Limb (tissue), 2 donors: Measurements from ENCODE around the gene USH1G.
A peak's percentile ranks its signal among the peaks of the same experiment; 100 is the strongest.
"Not testable (repeated sequence)": the region's sequence is repeated elsewhere in the genome, so short reads cannot be mapped to it uniquely, and the experiment has no call there.

Source experiments
- DNase-seq, 2 donors: peaks; one replicate each; pipeline ENCODE4 v3.0.0-alpha.2; 2016; ENCODE audit errors: extremely low spot score in 2 of 2

Gene USH1G

GRCh38 chr17:74922694-74923537 is at the start of gene USH1G:
USH1G (minus strand) TSS chr17:74923255; CDS start chr17:74923073, 182 bp downstream.
- DNase-seq, result peak in 1 of 2 donors; percentile 64

DNA sequence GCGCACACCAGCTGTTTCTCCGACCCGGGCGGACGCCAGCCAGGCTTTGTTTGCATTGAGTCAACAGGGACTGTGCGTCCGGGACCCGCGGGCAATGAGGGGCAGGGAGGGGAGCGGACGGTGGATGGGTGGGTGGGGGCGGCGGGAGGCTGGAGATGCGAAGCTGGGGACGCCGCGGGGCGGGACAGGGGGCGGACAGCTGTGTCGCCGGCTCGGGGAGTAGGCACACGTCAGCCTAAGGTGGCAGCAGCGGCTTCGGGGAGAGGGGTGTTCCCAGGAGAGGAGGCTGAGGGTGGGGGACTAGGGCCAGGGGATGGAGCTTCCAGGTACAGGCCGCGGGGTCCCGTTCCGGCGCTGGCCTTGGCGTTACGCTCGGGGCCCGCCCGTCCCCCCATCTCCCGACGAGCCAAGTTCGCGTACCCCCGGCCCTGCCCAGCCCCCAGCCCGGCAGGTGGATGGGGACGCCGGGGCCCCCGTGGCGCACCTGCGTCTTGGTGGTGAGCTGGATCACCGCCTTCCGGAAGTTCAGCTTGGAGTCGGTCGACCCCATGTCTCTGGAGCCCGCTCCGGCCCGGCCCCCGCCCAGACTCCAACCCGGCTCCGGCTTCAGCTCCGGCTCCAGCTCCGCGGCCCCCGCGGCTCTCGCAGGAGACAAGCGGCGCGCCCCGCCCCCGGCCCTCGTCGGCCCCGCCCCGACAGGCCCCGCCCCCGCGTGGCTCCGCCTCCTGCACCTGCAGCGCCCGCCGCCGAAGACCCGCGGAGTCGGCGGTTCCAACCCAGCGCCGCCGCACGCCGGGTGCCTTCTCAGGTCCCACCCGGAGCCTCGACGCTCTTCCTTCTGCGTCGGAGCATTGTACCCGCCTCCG is 49.3 kb upstream of the USH1G start, which contains the start of gene HID1:
Gene HID1, minus strand, starts transcription at position 653 of the 866 bp plus-strand sequence. Its CDS starts 103 bp downstream, at position 550.
- DNase-seq, result peak in 1 of 2 donors; percentile 81

DNA sequence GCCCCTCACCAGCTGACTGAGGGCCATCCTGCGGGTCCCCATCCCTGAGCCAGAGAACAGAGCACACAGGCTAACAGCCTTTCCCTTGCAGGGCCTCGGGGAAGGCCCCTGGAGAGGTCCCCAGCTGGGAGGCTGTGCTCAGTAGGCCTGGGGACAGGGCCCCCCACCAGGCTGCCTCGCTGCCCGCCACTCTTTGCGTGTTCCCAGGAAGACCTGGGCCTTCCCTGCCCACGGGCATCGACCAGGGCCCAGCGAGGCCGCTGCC is 48.7 kb upstream of the USH1G start:
- DNase-seq, result no peak

- DNase-seq, result no peak
Observed at GRCh38 chr17:74971069-74971841, 48.2 kb upstream of the USH1G start.

GRCh38 chr17:74970395-74970794 is 47.3 kb upstream of the USH1G start:
- DNase-seq, result no peak

DNA sequence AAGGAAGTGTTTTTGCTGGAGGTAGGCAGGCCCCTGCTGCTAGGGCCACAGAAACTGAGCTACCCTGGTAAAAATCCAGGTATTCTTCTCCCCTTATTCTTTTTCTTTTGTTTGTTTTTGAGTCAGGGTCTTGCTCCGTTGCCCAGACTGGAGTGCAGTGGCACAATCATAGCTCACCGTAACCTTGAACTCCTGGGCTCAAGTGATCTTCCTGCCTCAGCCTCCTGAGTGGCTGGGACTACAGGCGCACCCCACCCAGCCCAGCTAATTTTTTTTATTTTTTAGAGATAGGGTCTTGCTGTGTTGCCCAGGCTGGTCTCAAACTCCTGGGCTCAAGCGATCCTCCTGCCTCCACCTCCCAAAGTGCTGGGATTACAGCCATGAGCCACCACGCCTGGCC is 46.4 kb upstream of the USH1G start:
- DNase-seq, result not testable (repeated sequence)

GRCh38 chr17:74968361-74968780 is 45.3 kb upstream of the USH1G start:
- DNase-seq, result no peak

DNA sequence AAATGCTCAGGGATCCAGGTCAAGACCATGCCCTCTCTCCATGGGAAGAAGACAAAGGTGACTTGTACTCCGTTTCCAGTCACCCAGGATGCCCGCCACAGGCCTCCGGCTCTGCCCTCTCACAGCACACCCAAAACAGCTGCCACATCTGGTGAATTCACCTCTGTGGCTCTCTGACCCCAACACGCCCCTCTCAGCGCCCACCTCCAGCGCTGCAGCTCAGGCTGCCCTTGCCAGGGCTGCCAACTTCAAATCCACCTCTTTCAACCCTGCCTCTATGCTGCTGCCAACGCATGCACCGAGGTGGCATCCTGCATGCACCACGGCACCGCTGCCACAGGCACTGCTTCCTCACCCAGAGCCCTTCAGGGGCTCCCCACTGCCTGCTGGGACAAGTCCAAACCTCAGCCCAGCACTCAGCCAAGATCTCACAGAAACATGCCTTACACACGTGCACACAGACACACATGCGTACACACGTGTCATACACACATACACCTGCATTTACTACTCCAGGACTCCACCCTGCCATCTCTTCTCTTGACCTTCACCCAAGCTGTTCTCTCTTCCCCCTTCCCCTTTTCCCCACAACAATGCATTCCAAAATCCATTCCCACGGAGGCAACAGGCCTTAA is 42.0 kb upstream of the USH1G start:
- DNase-seq, result no peak

DNA sequence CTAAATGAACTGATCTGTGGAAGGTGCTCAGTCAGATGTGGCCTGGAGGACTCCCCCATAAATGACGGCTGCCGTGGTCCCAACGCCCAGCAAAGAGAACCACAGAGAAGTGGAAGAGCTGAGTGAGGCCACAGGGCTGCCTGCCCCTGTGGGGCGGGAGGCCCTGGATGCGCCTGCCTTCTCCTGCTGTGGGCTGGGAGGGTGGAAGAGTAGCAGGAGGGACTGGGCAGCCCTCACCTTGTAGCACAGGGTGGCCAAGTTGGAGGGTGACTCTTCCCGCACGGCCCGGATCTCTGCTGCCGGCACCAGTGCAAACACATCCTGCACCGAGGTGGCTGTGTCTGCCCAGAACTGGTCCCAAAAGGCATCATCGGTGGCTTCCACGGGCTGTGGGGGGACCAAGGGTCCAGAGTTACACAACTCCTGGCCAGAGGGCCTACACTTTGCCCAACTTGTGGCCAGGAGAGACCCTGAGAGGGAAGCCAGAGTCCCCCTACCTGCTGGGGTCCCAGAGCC is 41.2 kb upstream of the USH1G start:
- DNase-seq, result no peak

- DNase-seq, result no peak
Observed at GRCh38 chr17:74963656-74964055, 40.6 kb upstream of the USH1G start.

DNA sequence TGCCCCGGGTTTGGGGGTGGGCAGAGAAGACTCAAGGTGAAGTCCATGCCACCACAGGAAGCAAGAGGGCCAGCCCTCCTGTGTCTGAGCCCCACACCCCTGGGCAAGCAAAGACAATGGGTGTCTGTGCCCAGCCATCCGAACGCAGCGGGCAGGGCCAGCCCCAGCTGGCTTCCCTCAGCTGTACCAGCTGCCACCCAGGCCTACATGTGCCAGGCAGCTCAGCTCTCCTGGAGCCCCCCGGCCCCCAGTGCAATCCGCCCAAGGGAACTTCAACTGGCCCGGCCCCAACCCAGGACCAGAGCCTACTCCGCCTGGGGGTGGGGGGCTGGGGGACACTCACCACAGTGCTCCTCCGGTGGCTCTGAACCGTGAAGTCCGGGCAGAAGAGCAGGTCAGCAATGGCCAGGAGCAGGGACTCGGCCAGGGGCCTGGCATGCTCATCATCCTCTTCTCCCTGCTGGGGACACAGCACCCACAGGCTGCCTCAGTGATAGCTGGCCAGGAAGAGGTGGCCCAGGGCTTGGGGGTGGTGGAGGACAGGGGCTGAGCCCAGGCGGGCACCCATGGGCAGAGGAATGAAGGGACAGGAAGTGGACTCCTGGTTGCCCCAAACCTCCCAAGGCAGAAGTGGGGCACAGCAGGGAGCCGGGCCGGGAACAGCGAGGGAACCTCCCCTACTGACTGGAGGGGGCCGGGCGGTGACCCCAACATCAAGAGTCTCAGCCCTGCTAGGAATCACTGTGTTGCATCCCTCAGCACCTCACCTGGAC is 39.8 kb upstream of the USH1G start:
- no peak for DNase-seq

- DNase-seq, result peak; percentile 82 to 92
Observed at GRCh38 chr17:74961657-74962350, 38.7 kb upstream of the USH1G start.

DNA sequence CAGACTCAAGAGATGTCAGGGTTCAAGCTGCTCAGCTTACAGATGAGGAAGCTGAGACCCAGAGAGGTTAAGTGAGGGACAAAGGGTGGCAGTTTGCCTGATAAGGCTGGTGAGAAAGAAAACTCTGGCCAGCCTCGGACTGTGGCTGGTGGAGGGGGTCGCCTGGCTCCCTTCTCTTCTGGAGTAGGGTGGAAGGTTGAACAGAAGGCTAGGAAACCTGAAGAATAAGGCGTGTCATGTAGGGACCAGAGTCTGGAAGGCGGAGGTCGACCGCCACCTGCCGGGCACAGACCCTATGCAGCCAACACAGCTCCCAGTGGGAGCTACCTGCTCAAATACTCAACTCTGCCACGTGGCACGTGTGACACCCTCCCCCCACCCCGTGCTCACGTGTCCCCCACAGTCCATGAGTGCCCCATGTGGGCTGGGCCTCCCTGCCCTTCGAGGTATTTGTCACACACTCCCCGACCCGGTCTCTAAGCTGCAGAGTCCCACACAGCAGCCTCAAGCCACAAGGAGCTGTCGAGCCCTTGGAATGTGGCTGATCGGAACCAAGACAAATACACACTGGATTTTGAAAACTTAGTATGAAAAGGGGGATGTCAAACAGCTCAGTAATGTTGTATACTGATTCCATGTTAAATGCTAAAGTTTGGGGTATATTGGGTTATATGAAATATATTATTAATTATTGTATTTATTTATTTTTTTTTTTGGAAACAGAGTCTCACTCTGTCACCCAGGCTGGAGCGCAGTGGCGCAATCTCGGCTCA is 37.7 kb upstream of the USH1G start:
- DNase-seq, result no peak

DNA sequence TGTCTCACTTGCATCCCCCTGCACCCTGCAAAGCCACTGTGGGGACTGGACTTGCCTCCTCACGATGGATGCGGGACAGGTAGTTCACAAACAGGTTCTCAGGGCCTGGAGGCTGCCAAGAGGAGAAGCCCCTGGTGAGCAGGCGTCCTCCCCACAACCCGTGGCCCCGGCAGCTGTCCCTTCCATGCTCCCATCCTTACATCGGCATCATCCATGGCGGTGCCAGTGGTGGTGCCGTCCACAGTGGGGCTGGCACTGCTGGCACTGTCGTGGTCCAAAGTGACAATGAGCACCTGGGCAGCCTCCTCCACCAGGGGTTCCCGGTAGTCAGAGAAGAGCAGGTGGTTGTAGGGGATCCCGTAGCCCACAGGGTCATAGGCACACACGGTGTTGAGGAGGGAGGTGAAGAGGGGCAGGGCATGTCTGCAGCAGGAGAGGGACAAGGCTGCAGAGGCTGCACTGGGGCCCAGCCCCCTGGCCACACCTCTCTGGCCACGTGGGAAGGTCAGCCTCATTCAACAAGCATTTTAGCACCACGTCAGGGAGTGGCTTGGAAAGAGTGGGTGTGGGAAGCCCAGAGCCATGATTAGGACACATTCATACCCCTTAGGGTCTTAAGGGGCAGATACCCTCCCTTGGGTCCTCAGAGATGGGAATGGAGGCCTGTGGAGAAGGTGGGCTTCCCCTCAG is 36.9 kb upstream of the USH1G start:
- no peak for DNase-seq

GRCh38 chr17:74957935-74958740 is 35.1 kb upstream of the USH1G start:
- DNase-seq, result peak; percentile 44 to 88

DNA sequence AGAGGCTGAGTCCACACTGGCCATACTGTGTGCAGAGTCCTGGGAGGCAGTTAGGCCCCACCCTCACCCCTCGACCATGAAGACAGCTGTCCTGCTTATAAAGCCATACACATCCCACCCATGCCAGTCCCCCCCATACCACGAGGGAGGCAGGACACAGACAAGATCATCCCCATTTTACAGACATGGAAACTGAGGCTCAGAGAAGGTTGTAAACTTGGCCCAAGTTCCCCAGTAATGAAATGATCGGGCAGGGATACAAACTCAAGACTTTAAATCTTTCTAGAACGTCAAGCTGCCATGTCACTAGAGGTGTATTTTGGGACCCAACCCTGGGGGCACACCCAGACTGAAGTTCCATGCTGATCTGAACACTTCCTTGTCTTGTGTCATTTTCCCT is 33.0 kb upstream of the USH1G start:
- DNase-seq, result no peak

GRCh38 chr17:74954665-74955421 is 31.8 kb upstream of the USH1G start:
- no peak for DNase-seq
